DOHH2 (cell line): ENCODE data around the gene DTNB.

Experiments
- CTCF ChIP-seq: fragments of 200-600 bp; sonication (generic); IDR thresholded peaks from one replicate; pipeline ENCODE4 v1.5.1; 2014; ENCODE audit warnings: antibody characterized with exemption, mild to moderate bottlenecking, low read depth, low read length; ENCODE audit not compliant: poor library complexity, severe bottlenecking
- EZH2phosphoT487 ChIP-seq: fragments of 200-600 bp; sonication (generic); IDR thresholded peaks from 2 replicates; pipeline ENCODE4 v1.6.1; 2017; ENCODE audit warnings: borderline replicate concordance, mild to moderate bottlenecking, antibody characterized with exemption, low read length, moderate library complexity, mixed read lengths

DNA sequence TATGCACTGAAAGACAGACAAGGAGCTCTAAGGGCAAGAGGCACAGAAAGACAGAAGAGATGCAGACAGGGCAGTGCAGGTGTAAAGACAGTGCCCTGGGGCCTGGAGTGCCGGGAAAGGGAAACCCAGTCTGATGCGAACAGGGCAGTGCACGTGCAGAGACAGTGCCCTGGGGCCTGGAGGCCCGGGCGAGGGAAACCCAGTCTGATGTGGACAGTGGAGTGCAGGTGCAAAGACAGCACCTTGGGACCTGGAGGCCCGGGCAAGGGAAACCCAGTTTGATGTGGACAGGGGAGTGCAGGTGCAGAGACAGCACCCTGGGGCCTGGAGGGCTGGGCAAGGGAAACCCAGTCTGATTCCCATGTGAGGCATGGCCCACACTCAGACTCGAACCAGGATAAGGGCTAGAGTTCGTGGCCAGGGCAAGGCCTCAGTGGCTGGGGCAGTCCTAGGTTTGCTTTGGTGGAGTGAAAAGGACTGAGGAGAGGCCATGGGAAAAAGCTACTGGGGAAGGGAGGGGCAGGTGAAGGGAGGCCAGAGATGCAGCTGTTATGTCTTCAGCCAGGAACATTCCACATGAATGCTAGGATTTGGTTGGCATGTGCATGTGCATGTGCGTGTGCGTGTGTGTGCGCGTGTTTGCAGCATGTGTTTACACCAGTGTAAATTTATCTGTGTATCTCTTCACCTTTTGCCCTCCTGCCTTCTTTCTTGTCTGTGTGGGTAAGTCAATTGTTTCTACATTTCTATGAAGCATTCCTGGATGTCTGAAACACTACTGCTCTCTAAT lies 292.6 kb downstream of the DTNB start:
- TF ChIP-seq CTCF (no peak), EZH2phosphoT487 (no peak)
